K562 (cell line): ENCODE data around the gene KCNN3. TPM values are rescaled to one million over a fixed set of nuclear protein-coding genes. Genes with fewer than 3 reads are reported as not detected.

Experiments used
- ATAC-seq: fragments of 200-7000 bp; cut with Tn5 transposase; 3 replicates; pipeline ENCODE4 v1.9.1; 2020; ENCODE audit warnings: moderate library complexity
- BruUV-seq: library from RNA; stranded (reverse); fragments of 400-500 nt; replicated peaks from 2 replicates; lab custom pipeline; 2021; lab: Mats Ljungman, UMichigan
- CTCF ChIA-PET: fragments of 300-600 bp; formaldehyde crosslinking; extraction: SDS; loops from one replicate; lab custom pipeline; 2021; ENCODE audit warnings: low intra/inter-chr PET ratio; lab: Yijun Ruan, JAX
- POLR2A ChIA-PET: fragments of 300-600, 350-650 bp; sonication (Branson Sonifier 250); formaldehyde crosslinking; extraction: SDS; loops from one replicate; lab custom pipeline; 2021; ENCODE audit warnings: antibody characterized with exemption, inconsistent platforms; lab: Yijun Ruan, JAX
- DNase-seq, 4 experiments: peaks; one replicate each; pipeline versions ENCODE4 v3.0.0 to v3.0.0-alpha.2; 2011 to 2018; ENCODE audit warnings: low spot score in 3 of 4, mixed read lengths in 3 of 4; ENCODE audit errors: extremely low read depth in 1 of 4
- FAIRE-seq: peaks from 2 replicates; lab custom pipeline; 2011; peaks lifted over from hg19 to GRCh38; lab: Jason Lieb, UNC
- H2AFZ ChIP-seq: 2 replicates; pipeline ENCODE4 v1.6.0; 2011; ENCODE audit warnings: low read depth, low read length, control low read depth, inconsistent platforms
- H3K27ac ChIP-seq: fragments of 200-600 bp; 3 replicates; pipeline ENCODE4 v1.8.0; 2011; ENCODE audit warnings: low read depth, mild to moderate bottlenecking, control low read depth, inconsistent platforms, low read length, moderate library complexity, mixed read lengths; ENCODE audit errors: extremely low read depth
- H3K27me3 ChIP-seq, 2 experiments: fragments of 300-600 bp in 1 of 2; 2 replicates in 1 of 2; 3 replicates in 1 of 2; pipeline versions ENCODE4 v1.6.0 to v1.8.0; 2011; ENCODE audit warnings: inconsistent platforms in 2 of 2, low read length in 2 of 2, mild to moderate bottlenecking in 1 of 2, mixed read lengths in 1 of 2, moderate library complexity in 1 of 2; ENCODE audit not compliant: control insufficient read depth in 2 of 2, insufficient read depth in 2 of 2
- H3K36me3 ChIP-seq: fragments of 300-600 bp; 3 replicates; pipeline ENCODE4 v1.8.0; 2011; ENCODE audit warnings: mild to moderate bottlenecking, low read length, inconsistent platforms; ENCODE audit not compliant: control insufficient read depth, insufficient read depth
- H3K4me1 ChIP-seq, 2 experiments: fragments of 200-600 bp in 1 of 2; replicated peaks in 1 of 2; 2 replicates in 1 of 2; 3 replicates in 1 of 2; pipeline versions ENCODE4 v1.5.1 to v1.8.0; 2011; ENCODE audit warnings: inconsistent platforms in 2 of 2, low read length in 2 of 2, mild to moderate bottlenecking in 1 of 2, mixed read lengths in 1 of 2, moderate library complexity in 1 of 2; ENCODE audit not compliant: control insufficient read depth in 2 of 2, insufficient read depth in 2 of 2
- H3K4me2 ChIP-seq: 2 replicates; pipeline ENCODE4 v1.6.1; 2011; ENCODE audit warnings: low read length, control low read depth, inconsistent platforms, mixed read lengths; ENCODE audit not compliant: insufficient read depth
- H3K4me3 ChIP-seq: fragments of 200-600 bp; sonication (generic), shearing (Covaris generic); 2 replicates; pipeline ENCODE4 v1.5.1; 2016; ENCODE audit warnings: control low read depth, inconsistent platforms
- H3K79me2 ChIP-seq: fragments of 200-600 bp; 3 replicates; pipeline ENCODE4 v1.8.0; 2011; ENCODE audit warnings: low read length, inconsistent platforms; ENCODE audit not compliant: control insufficient read depth, insufficient read depth
- H3K9ac ChIP-seq, 2 experiments: 2 replicates each; pipeline versions ENCODE4 v1.6.0 to v1.6.1; 2011; ENCODE audit warnings: low read depth in 2 of 2, low read length in 2 of 2, control low read depth in 1 of 2, inconsistent platforms in 1 of 2, mild to moderate bottlenecking in 1 of 2, mixed read lengths in 1 of 2; ENCODE audit not compliant: insufficient read depth in 1 of 2
- H3K9me1 ChIP-seq: one replicate; pipeline ENCODE4 v1.6.0; 2011; ENCODE audit warnings: inconsistent platforms, mild to moderate bottlenecking, low read length, moderate library complexity; ENCODE audit not compliant: control insufficient read depth, insufficient read depth
- H3K9me3 ChIP-seq: replicated peaks from 2 replicates; pipeline ENCODE4 v1.5.1; 2011; ENCODE audit warnings: low read depth, low read length, inconsistent platforms; ENCODE audit not compliant: control insufficient read depth, insufficient read depth
- H4K20me1 ChIP-seq: replicated peaks from 2 replicates; pipeline ENCODE4 v1.6.1; 2011; ENCODE audit warnings: low read length, inconsistent platforms, mixed read lengths; ENCODE audit not compliant: control insufficient read depth, insufficient read depth
- KDM4B ChIP-seq, 2 experiments: fragments of 450-650 bp in 1 of 2; sonication (generic) in 1 of 2; IDR thresholded peaks; 2 replicates each; pipeline ENCODE4 v1.6.1; 2016 to 2017; ENCODE audit warnings: borderline replicate concordance in 2 of 2, antibody characterized with exemption in 1 of 2, low read depth in 1 of 2, mild to moderate bottlenecking in 1 of 2
- PML ChIP-seq: IDR thresholded peaks from 2 replicates; pipeline ENCODE4 v1.6.1; 2012; ENCODE audit warnings: low read length, inconsistent platforms
- ZNF431 ChIP-seq: sonication (generic); formaldehyde crosslinking; IDR thresholded peaks from 2 replicates; pipeline ENCODE4 v1.8.0; 2022; ENCODE audit warnings: mild to moderate bottlenecking, missing genetic modification reagents
- WGBS: fragments of 100-300 bp; shearing (Covaris generic); methylation state at CpG from one replicate; pipeline ENCODE4 v1.1.6; 2016; ENCODE audit warnings: low coverage, mixed read lengths; ENCODE audit not compliant: insufficient coverage; ENCODE audit errors: missing lambda C conversion rate; 5-methylcytosine and 5-hydroxymethylcytosine counted together
- in situ Hi-C: fragments of 300-500 bp; cut with MboI; formaldehyde crosslinking; loops from 4 replicates; pipeline ENCODE4 v1.15.0; 2018; ENCODE audit warnings: inconsistent platforms, mixed read lengths
- intact Hi-C: fragments of 100-400 bp; cut with micrococcal nuclease; formaldehyde crosslinking; loops from 2 replicates; pipeline ENCODE4 v1.14.2; 2022
- polyA plus RNA-seq, 8 experiments: library from polyadenylated mRNA; depleted of rRNA in 4 of 8; stranded (reverse) in 5 of 8; unstranded in 3 of 8; fragments of >200 nt; fragmentation: Nextera tagmentation in 2 of 8; fragmentation: Illumina TruSeq in 1 of 8; extraction: Ambion mirVana in 2 of 8; extraction: Trizol in 1 of 8; gene quantifications; 2 replicates each; pipeline versions ENCODE4 v1.2.1 to v1.2.3, GENCODE V29; 2011 to 2014; ENCODE audit warnings: inconsistent platforms in 1 of 8, missing spikeins in 1 of 8
- total RNA-seq, 7 experiments: library from RNA; depleted of rRNA in 6 of 7; stranded (reverse); fragments of >200 nt in 6 of 7; fragmentation: Illumina TruSeq in 2 of 7; extraction: Trizol in 2 of 7; gene quantifications; 2 replicates each; pipeline versions ENCODE4 v1.2.1 to v1.2.3, GENCODE V29; 2011 to 2021; ENCODE audit warnings: low replicate concordance in 1 of 7

The KCNN3 gene
- total and polyA plus RNA-seq, 9 of the 15 experiments (the other 6 are each of a cell fraction or from before 2014, with no cell fraction given), result 0.02 to 0.03 TPM; not detected in 7

- Histone ChIP-seq H3K79me2 (no peaks in the 10 kb centered on the region), H3K9me3 (no peaks in the 10 kb centered on the region), H3K27ac (no peak overlapping the region), H3K4me1 (peaks cover 48 to 67% of the 10 kb centered on the region in 2 experiments), H3K9me1 (no peaks in the 10 kb centered on the region), H2AFZ (no peak overlapping the region; the same call in 1 of the 2 replicates), H3K27me3 (peaks cover 13 to 17% of the 10 kb centered on the region in 2 experiments; a peak in 4 of 5 replicates), H3K4me3 (no peak overlapping the region), H3K36me3 (no peaks in the 10 kb centered on the region), H3K9ac (peak overlapping the region in 1 of 2 experiments; percentile 67; a peak in 1 of 4 replicates), H3K4me2 (no peak overlapping the region), H4K20me1 (no peaks in the 10 kb centered on the region)
- ChIA-PET CTCF (no interaction called here), POLR2A (interaction anchor here (0.6 kb wide), 1 partner anchor 824 kb away, joined by 3 read pairs; no protein-coding TSS in a partner anchor)
- BruUV-seq, result no TSS peak
- DNase-seq (no peak), FAIRE-seq (no peak), ATAC-seq (no peak)
- no peak for TF ChIP-seq PML
- 0 out of 4 replicates have a peak, but pooled peaks of 1 of the 2 experiments have one; percentile 1 for TF ChIP-seq KDM4B (IDR thresholded peaks at IDR 0.05; ENCODE audit: borderline replicate concordance in 2 of 2, low read depth in 1 of 2)
- no peak for TF ChIP-seq ZNF431 (CRISPR knock-in tag)
- intact Hi-C loops (no loop called here), in situ Hi-C loops (no loop called here)
- WGBS, result 43% methylated on average over 8 of the region's 8 CpGs
Measured at GRCh38 chr1:154864189-154864975, 5.7 kb downstream of the KCNN3 start.
